HG03575 (cell line): ENCODE measurements around the gene RAB8A.
"Not testable (repeated sequence)": the region's sequence is repeated elsewhere in the genome, so short reads cannot be mapped to it uniquely, and the experiment has no call there.

Experiments used
- ATAC-seq: cut with Tn5 transposase; IDR thresholded peaks from one replicate; pipeline ENCODE4 v1.9.1; 2021; ENCODE audit not compliant: unreplicated experiment, insufficient number of reproducible peaks, low FRiP score; ENCODE audit errors: extremely low read depth

Gene RAB8A

GRCh38 chr19:16076958-16077611 lies 34.6 kb upstream of the RAB8A start:
- no peak for ATAC-seq

- no peak for ATAC-seq
These were observed 33.5 kb upstream of the RAB8A start for GRCh38 chr19:16077984-16078758.

GRCh38 chr19:16078759-16079707 lies 32.7 kb upstream of the RAB8A start:
- ATAC-seq, result no peak

GRCh38 chr19:16084067-16084685 lies 27.5 kb upstream of the RAB8A start:
- ATAC-seq, result no peak

- no peak for ATAC-seq
These were observed 26.6 kb upstream of the RAB8A start for GRCh38 chr19:16085115-16085514.

GRCh38 chr19:16087404-16087803 lies 24.3 kb upstream of the RAB8A start:
- not testable (repeated sequence) for ATAC-seq

- ATAC-seq, result no peak
These were observed 23.7 kb upstream of the RAB8A start for GRCh38 chr19:16087940-16088339.

GRCh38 chr19:16088351-16089009 lies 23.2 kb upstream of the RAB8A start:
- no peak for ATAC-seq

GRCh38 chr19:16089010-16089846 lies 22.5 kb upstream of the RAB8A start:
- ATAC-seq, result no peak

- no peak for ATAC-seq
These were observed 19.9 kb upstream of the RAB8A start for GRCh38 chr19:16091546-16092475.

- ATAC-seq, result no peak
These were observed 17.2 kb upstream of the RAB8A start for GRCh38 chr19:16094360-16095070.

GRCh38 chr19:16095071-16095571 lies 16.6 kb upstream of the RAB8A start:
- ATAC-seq, result no peak

GRCh38 chr19:16096280-16096855 lies 15.3 kb upstream of the RAB8A start:
- no peak for ATAC-seq

GRCh38 chr19:16098416-16098768 lies 13.3 kb upstream of the RAB8A start:
- ATAC-seq, result no peak

- ATAC-seq, result no peak
These were observed 12.9 kb upstream of the RAB8A start for GRCh38 chr19:16098821-16099220.
